Hematopoietic multipotent progenitor cell treated with erythropoietin and hydrocortisone succinate and interleukin-3 and kit ligand, for 15 days (in vitro differentiated cells): ENCODE measurements around the gene ZNF497.
A peak's percentile ranks its signal among the peaks of the same experiment; 100 is the strongest.
"Not testable (repeated sequence)": the region's sequence is repeated elsewhere in the genome, so short reads cannot be mapped to it uniquely, and the experiment has no call there.

ENCODE experiments used
- DNase-seq: peaks from one replicate; pipeline ENCODE4 v3.0.0-alpha.2; 2015; ENCODE audit warnings: low spot score

Gene ZNF497

DNA sequence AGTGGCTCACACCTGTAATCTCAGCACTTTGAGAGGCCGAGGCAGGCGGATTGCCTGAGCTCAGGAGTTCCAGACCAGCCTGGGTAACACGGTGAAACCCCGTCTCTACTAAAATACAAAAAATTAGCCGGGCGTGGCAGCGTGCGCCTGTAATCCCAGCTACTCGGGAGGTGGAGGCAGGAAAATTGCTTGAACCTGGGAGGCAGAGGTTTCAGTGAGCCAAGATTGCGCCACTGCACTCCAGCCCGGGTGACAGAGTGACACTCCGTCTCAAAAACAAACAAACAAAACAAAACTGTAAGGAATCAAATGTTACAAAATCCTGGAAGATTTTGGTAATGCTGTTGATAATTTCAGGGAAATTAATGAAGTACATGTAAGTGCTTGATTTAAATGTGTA lies 14.5 kb downstream of the ZNF497 start:
- not testable (repeated sequence) for DNase-seq

- DNase-seq, result no peak
These were observed 15.3 kb downstream of the ZNF497 start for GRCh38 chr19:58346961-58347929.

DNA sequence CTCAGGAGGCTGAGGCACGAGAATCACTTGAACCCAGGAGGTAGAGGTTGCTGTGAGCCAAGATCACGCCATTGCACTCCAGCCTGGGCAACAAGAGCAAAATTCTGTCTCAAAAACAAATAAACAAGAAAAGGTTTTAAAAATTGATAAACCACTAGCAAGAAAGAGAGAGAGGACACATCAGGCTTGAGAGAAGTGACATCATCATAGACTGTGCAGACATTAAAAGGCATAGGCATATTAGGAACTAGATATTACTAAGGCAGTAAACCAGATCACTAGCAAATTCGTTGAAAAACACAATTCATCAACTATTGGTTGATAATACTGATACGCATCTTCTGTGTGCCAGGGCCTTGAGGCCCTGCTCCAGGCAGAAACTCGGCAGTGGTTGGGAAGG lies 17.0 kb downstream of the ZNF497 start:
- no peak for DNase-seq

- no peak for DNase-seq
These were observed 23.6 kb downstream of the ZNF497 start for GRCh38 chr19:58338825-58339558.

DNA sequence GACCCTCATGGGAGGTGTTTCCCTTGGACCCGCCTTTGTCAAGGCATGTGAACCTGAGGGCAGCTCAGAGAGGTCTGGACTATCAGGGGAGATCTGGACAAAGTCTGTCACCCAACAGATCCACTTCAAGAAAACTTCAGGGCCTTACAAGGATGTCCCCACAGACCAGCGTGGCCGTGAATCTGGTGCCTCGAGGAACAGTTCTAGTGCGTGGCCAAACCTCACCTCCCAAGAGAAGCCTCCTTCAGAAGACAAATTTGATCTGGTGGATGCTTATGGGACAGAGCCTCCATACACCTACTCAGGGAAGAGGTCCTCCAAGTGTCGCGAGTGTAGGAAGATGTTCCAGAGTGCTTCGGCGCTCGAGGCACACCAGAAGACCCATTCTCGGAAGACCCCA lies 24.2 kb downstream of the ZNF497 start:
- DNase-seq, result no peak

DNA sequence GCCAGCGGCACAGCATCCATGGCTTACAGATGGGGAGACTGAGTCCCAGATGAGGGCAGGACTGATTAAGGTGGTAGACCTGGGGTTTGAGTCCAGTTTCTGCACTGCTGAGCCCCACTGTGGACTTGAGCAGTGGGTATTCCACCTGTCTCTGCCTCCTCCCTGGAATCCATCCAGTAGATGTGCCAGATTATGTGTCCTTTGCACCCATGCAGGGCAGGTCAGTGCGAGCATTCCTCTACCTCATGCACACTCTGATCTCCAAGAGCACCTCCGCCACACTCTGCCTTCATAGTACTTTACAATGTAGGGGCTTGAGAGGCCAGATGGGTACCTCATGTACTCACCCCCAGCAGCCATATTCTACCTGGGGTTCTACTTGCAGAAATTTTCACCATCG lies 25.7 kb downstream of the ZNF497 start:
- DNase-seq, result no peak

GRCh38 chr19:58336216-58336615 lies 26.3 kb downstream of the ZNF497 start:
- no peak for DNase-seq

- no peak for DNase-seq
These were observed 26.9 kb downstream of the ZNF497 start for GRCh38 chr19:58335630-58336029.

GRCh38 chr19:58334691-58335249 lies 27.8 kb downstream of the ZNF497 start:
- DNase-seq, result no peak

DNA sequence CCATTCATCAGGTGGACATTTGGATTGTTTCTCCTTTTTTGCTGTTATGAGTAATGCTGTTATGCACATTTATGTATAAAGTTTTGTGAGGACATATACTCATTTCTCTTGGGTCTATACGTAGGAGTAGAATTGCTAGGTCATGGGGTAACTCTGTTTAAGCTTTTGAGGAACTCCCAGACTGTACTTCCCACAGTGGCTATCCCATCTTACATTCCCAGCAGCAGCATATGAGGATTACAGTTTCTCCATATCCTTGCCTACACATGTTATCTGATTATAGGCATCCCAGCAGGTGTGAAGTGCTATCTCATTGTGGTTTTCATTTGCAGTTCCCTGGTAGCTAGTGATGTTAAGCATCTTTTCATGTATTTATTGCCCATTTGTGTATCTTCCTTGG lies 29.9 kb downstream of the ZNF497 start:
- DNase-seq, result no peak

DNA sequence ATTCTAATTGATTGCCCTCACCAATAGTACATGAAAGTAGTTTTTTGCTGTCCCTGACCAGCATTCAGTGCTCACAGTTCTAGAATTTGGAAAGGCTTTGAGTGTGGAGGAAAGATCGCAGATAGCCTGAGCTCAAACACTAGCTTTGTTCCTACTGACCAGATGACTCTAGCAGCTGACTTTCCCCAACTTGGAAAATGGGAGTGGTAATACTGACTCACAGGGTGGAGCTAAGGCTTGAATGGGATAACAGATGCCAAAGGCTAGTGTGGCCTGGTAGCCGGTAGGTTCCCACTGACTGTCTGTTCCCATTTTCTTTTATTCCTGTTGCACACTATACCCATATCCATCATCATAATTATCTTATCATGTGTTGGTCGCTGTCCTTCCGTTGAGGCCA lies 32.1 kb downstream of the ZNF497 start:
- DNase-seq, result no peak

- DNase-seq, result no peak
These were observed 33.6 kb downstream of the ZNF497 start for GRCh38 chr19:58328999-58329398.

DNA sequence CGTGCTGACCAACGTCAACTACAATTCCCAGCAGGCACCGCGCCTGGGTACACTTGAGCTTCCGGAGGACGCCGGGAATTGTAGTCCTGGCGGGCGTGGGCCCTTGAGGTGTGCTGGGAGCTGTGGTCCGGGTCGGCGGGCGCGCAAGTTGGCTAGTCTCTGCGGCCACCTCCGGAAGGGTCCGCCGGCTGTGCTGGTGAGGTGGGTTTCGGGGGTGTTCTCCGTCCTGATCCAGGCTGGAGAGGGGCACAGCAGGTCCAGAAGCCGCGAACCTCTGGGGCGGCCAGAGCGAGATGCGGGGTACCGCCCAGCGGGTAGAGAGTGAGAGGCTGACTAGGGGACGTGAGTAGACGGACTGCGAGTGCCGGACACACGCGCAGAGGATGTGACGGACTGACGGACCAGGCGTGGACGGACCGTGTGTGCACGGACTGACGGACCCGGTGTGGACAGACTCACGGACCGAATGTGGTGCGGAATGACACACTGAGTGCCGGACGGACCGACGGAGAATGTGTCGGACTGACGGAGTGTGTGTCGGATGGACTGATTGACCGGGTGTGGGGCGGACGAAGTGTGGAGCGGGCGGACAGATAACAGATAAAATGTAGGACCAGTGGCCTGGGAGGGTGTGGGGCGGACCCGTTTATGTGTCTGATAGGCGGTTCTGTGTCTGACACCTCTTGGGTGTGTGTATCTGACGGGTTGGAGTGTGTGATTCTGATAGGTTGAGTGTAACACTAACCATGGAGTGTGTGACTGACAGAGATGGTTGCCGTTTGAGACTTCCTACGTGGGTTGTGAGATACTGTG lies 35.4 kb downstream of the ZNF497 start, which contains the start of gene ZSCAN22:
Gene ZSCAN22 (plus strand): TSS at position 81 of the 813 bp plus-strand sequence. CDS start 7,809 bp downstream, outside the sequence.
- DNase-seq, result peak; percentile 95

DNA sequence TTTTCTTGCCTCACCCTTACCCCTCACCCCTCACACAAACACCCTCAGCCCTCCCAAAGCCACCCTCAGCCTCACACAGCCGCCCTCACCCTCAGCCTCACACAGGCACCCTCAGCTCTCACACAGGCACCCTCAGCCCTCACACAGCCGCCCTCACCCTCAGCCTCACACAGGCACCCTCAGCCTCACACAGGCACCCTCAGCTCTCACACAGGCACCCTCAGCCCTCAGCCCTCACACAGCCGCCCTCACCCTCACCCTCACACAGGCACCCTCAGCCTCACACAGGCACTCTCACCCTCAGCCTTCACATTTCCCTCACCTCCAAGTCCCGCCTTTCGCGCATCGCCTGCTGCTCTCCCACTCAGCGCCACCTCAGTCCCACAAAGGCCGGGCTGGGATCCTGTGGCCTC lies 36.0 kb downstream of the ZNF497 start:
- DNase-seq, result no peak

DNA sequence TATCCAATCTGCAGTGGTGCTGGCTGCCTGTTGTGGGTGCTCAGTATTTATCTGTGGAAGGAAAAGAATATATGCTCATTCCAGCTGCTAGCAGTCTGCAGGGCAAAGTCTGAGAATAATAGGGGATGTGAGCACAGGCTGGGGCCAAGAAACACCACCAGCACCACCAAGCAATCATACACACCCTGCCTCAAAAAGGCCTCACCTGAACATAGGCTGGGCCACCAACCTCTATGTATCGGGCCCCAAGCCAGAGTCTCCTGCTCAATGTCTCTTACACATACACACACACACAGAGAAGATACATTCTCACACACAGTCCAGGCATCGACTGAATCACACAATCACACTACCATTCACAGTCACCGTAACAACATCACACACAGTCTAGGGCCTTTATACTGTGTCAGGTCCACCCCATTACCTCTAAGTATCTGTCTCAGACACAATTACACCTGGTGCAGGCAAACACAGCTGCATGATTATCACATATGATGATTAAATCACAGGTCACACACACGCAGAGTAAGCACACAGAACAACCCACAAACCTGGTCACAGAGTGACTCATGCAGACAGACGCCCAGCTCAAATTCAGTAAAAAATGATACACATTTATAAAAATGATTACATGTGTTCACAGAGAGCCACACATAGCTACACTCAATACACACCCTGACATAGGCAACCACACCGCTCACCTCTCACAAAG lies 37.1 kb downstream of the ZNF497 start:
- no peak for DNase-seq

- no peak for DNase-seq
These were observed 43.3 kb downstream of the ZNF497 start for GRCh38 chr19:58319241-58319640.

DNA sequence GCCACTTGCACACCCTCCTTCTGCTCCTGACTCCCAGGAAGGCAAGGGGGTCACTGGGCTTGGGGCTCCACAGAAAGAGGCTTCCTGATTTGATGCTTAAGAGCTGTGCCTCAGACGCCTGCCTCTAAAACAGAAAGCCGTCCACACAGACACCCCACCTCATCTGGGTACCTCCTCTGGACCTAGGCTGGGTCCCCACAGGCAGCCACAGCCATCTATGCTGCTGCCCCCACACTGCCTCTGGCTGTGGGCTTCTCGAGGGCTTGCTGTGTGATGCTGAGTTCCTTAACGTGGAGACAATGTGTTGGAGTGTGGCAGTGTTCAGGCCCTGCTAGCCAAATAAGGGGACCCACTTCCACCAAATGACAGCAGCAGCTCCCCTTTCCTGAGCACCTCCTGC lies 44.3 kb downstream of the ZNF497 start:
- no peak for DNase-seq

GRCh38 chr19:58317476-58318072 lies 45.0 kb downstream of the ZNF497 start:
- DNase-seq, result peak; percentile 26

DNA sequence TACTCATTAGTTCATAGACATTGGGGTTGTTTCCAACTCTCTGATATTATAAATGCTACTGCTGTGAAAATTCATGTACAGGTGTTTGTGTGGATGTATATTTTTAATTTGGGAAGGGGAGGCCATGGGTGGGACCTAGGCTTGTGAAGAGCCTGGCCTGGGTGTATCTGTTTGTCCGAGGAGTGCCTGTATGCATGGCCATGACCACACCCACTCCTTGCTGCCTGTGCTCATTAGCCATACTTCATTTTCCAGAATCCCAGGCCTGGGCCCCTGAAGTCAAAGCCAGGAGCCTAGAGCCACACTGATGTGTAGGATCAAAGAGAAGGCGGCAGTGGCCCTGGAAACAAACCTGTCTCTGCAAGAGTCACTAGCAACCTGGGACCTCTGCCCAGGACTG lies 47.0 kb downstream of the ZNF497 start:
- DNase-seq, result no peak

DNA sequence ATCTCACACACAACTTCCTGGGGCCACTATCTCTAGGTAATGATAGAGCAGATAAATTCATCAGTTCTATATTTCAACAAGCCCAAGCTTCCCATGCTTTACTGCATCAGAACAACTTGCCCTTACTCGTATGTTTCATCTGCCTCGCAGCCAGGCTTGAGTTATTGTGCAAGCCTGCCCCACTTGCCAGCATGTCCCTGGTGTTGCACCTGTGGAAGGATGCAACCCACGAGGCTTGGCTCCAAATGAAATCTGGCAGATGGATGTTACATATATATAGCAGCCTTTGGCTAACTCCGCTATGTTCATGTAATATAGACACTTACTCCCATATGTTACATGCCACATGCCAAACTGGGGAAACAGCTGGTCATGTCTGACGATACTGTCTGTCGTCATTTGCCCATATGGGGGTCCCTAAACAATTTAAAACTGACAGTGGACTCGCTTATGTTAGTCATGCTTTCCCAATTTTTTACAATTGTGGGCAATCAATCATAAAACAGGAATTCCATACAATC lies 51.1 kb downstream of the ZNF497 start:
- DNase-seq, result no peak

- not testable (repeated sequence) for DNase-seq
These were observed 51.9 kb downstream of the ZNF497 start for GRCh38 chr19:58310685-58311084.
